Osteocyte (in vitro differentiated cells): Measurements from ENCODE around the gene PFDN5. TPM values are rescaled to one million over a fixed set of nuclear protein-coding genes. Genes with fewer than 3 reads are reported as not detected.

Experiments used
- DNase-seq: peaks from one replicate; pipeline ENCODE4 v3.0.0; 2021; ENCODE audit warnings: mixed read lengths; ENCODE audit not compliant: unreplicated experiment; ENCODE audit errors: extremely low spot score
- H3K27ac Mint-ChIP-seq: one replicate; pipeline ENCODE4 v1.8.0; 2021; ENCODE audit warnings: mild to moderate bottlenecking, mixed read lengths; ENCODE audit not compliant: unreplicated experiment
- H3K27me3 Mint-ChIP-seq: one replicate; pipeline ENCODE4 v1.8.0; 2021; ENCODE audit warnings: mixed read lengths; ENCODE audit not compliant: unreplicated experiment
- H3K36me3 Mint-ChIP-seq: one replicate; pipeline ENCODE4 v1.8.0; 2021; ENCODE audit warnings: mixed read lengths; ENCODE audit not compliant: unreplicated experiment
- H3K4me1 Mint-ChIP-seq: one replicate; pipeline ENCODE4 v1.8.0; 2021; ENCODE audit warnings: mixed read lengths; ENCODE audit not compliant: unreplicated experiment
- H3K4me3 Mint-ChIP-seq: one replicate; pipeline ENCODE4 v1.8.0; 2021; ENCODE audit warnings: mild to moderate bottlenecking, moderate library complexity, mixed read lengths; ENCODE audit not compliant: unreplicated experiment
- H3K9me3 Mint-ChIP-seq: one replicate; pipeline ENCODE4 v1.8.0; 2021; ENCODE audit warnings: mixed read lengths; ENCODE audit not compliant: unreplicated experiment
- CTCF ChIP-seq: fragments of 200-600 bp; sonication (generic); IDR thresholded peaks from 2 replicates; pipeline ENCODE4 v1.5.0; 2021; ENCODE audit warnings: antibody characterized with exemption, mild to moderate bottlenecking, moderate library complexity
- total RNA-seq: library from RNA; stranded (reverse); gene quantifications from 2 replicates; pipeline ENCODE4 v1.2.1, GENCODE V29; 2021

PFDN5 gene
- total RNA-seq, 1 donor from 2014 or later, result 394 TPM

- Mint-ChIP-seq H3K36me3 (no peaks in the 10 kb centered on the region), H3K27ac (no peak overlapping the region), H3K9me3 (no peaks in the 10 kb centered on the region), H3K4me3 (peak overlapping the region; percentile 99), H3K4me1 (peaks cover 28% of the 10 kb centered on the region), H3K27me3 (no peaks in the 10 kb centered on the region)
- no peak for DNase-seq
- no peak for TF ChIP-seq CTCF
Measured at GRCh38 chr12:53267306-53267998, 27.9 kb upstream of the PFDN5 start.

- peak within 1 kb of the TSS; percentile 82 for H3K27ac Mint-ChIP-seq
- DNase-seq, result peak; percentile 87
Measured at GRCh38 chr12:53267999-53268629, 27.2 kb upstream of the PFDN5 start, which contains the start of gene ESPL1. TSS of gene ESPL1 (plus strand) at chr12:53268299. CDS start at chr12:53268767, 468 bp downstream.

GRCh38 chr12:53268630-53269562 lies 26.4 kb upstream of the PFDN5 start:
- H3K36me3 Mint-ChIP-seq, result no peaks in the 10 kb centered on the region
- DNase-seq, result no peak
- no peak for TF ChIP-seq CTCF
- H3K27me3 Mint-ChIP-seq, result no peaks in the 10 kb centered on the region
- no peaks in the 10 kb centered on the region for H3K9me3 Mint-ChIP-seq
- H3K4me3 Mint-ChIP-seq, result peak overlapping the region; percentile 99
- peaks cover 28% of the 10 kb centered on the region for H3K4me1 Mint-ChIP-seq
- H3K27ac Mint-ChIP-seq, result peak overlapping the region; percentile 82

More at GRCh38 chr12:53267999-53268629, 27.2 kb upstream of the PFDN5 start, which contains the start of gene ESPL1:
- no peaks in the 10 kb centered on the region for H3K9me3 Mint-ChIP-seq
- peak within 1 kb of the TSS; percentile 99 for H3K4me3 Mint-ChIP-seq
- no peaks in the 10 kb centered on the region for H3K36me3 Mint-ChIP-seq
- peak; percentile 44 for TF ChIP-seq CTCF
- no peaks in the 10 kb centered on the region for H3K27me3 Mint-ChIP-seq
- peaks cover 28% of the 10 kb centered on the region for H3K4me1 Mint-ChIP-seq

GRCh38 chr12:53274445-53274844 lies 20.9 kb upstream of the PFDN5 start:
- H3K4me1 Mint-ChIP-seq, result peaks cover 9% of the 10 kb centered on the region

More at GRCh38 chr12:53274445-53274844, 20.9 kb upstream of the PFDN5 start:
- no peak overlapping the region for H3K27ac Mint-ChIP-seq
- no peak for TF ChIP-seq CTCF
- H3K27me3 Mint-ChIP-seq, result no peaks in the 10 kb centered on the region
- no peak for DNase-seq
- H3K9me3 Mint-ChIP-seq, result no peaks in the 10 kb centered on the region
- no peaks in the 10 kb centered on the region for H3K36me3 Mint-ChIP-seq
- H3K4me3 Mint-ChIP-seq, result no peak overlapping the region
